Right kidney (tissue), 1 donor: ENCODE measurements around the gene TSPAN10.
"Not testable (repeated sequence)": the region's sequence is repeated elsewhere in the genome, so short reads cannot be mapped to it uniquely, and the experiment has no call there.

Experiments
- DNase-seq: peaks from one replicate; pipeline ENCODE4 v3.0.0-alpha.2; 2016

Gene TSPAN10

DNA sequence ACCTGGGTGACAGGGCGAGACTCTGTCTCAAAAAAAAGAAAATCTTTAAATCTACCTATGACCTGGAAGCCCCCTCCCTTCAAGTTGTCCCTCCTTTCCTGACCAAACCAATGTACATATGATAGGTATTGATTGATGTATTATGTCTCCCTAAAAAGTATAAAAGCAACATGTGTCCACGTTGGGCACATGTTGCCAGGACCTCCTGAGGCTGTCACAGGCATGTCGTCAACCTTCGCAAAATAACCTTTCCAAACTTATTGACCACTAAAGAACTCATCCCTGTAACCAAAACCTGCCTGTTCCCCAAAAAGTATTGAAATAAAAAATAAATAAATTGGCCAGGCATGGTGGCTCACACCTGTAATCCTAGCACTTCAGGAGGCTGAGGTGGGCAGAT, 25.0 kb downstream of the TSPAN10 start:
- no peak for DNase-seq

- DNase-seq, result no peak
These were observed 27.1 kb downstream of the TSPAN10 start for GRCh38 chr17:81664051-81664470.

- DNase-seq, result no peak
These were observed 28.5 kb downstream of the TSPAN10 start for GRCh38 chr17:81665205-81666091.

DNA sequence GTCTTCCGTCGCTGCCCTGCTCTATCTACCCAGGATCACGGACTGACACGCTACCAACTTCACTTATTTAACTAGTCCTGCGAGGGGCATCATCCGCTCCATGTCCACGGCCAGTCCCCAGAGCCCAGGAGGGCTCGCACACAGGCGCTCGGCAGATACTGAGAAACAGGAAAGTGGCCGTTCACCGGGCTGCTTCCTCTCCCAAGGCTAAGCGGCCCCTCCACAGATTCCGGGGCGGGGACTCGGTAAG, 29.0 kb downstream of the TSPAN10 start:
- no peak for DNase-seq

GRCh38 chr17:81666342-81667191, 29.6 kb downstream of the TSPAN10 start, which contains the start of the genes CCDC137 and OXLD1:
Gene CCDC137, plus strand, starts transcription at chr17:81666737. Its CDS starts 30 bp downstream, at chr17:81666767.
Gene OXLD1, minus strand, starts transcription at chr17:81666605. Its CDS starts 28 bp downstream, at chr17:81666577.
- peak; percentile 93 for DNase-seq

DNA sequence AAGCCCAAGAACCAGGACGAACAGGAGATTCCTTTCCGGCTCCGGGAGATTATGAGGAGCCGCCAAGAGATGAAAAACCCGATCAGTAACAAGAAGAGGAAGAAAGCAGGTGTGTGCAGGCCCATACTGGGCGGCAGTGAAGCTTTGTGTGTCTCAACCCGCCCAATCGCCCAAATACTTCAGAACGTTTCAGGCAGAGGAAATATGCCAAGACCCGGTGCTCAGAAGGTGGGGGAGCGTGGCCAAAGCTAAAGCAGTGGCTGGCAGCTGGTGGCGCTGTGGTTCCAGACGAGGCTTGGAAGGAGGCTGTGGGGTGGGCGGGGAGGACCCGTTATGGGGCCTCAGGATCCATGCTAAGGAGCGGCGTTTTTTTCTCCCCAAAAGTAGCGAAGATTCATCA, 30.8 kb downstream of the TSPAN10 start:
- no peak for DNase-seq

- DNase-seq, result no peak
These were observed 35.5 kb downstream of the TSPAN10 start for GRCh38 chr17:81672504-81672903.

DNA sequence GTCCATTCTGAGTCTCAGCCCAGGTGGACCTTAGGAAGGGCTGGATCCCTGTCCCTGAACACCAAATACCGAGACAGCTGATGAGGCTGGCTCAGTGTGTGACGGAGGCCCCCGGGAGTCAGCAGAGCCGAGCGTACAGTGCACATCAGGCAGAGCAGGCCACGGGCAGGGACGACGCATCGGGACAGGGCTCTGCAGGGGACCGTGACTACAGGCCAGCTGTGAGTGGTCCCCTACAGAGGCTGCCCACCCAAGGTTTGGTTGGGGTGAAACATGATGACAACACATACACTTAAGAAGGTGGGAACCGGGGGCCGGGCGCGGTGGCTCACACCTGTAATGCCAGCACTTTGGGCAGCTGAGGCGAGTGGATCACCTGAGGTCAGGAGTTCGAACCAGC, 36.0 kb downstream of the TSPAN10 start:
- DNase-seq, result no peak

GRCh38 chr17:81673561-81674258, 36.7 kb downstream of the TSPAN10 start:
- no peak for DNase-seq

DNA sequence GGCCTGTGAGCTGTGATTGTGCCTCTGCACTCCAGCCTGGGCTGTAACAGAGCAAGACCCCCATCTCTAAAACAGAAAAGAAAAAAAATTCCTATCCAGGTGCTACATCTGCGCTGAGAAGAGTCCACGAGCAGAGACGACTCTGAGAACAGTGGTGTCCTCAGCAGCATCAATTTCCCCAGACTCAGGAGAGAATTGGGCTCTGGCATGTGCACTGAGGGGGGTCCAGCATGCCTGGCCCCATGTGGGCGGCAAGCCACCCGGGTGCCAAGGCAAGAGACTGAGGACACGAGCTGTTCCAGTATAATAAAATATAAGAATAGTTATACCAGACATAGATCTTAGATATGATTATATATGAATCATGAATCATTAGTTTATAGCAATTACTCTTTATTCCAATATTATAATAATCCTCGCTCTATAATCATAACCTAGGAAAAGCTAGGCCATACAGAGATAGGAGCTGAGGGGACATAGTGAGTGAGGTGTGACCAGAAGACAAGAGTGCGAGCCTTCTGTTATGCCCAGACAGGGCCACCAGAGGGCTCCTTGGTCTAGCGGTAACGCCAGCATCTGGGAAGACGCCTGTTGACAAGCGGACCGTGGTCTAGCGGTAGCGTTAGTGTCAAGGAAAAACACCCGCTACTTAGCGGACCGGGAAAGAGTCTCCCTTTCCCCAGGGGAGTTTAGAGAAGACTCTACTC, 38.7 kb downstream of the TSPAN10 start:
- not testable (repeated sequence) for DNase-seq

DNA sequence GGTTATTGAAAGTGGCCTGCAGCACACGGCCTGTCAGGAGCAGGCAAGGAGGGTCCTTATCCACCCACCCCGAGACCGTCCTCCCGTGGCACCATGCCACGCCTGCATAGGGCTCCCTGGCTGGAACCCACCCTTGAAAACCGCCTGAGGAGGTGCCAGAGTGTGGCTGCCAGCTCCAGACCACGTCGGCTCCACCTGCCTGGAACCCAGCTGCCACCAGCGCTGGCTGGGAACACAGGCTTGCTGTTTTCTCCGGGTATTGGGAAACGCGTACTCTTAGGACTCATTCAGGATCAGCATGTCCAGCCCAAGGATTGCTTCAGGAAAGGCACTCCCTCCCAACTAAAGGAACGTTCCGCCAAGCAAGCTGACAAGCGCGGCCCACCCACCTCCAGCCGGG, 39.9 kb downstream of the TSPAN10 start:
- no peak for DNase-seq

DNA sequence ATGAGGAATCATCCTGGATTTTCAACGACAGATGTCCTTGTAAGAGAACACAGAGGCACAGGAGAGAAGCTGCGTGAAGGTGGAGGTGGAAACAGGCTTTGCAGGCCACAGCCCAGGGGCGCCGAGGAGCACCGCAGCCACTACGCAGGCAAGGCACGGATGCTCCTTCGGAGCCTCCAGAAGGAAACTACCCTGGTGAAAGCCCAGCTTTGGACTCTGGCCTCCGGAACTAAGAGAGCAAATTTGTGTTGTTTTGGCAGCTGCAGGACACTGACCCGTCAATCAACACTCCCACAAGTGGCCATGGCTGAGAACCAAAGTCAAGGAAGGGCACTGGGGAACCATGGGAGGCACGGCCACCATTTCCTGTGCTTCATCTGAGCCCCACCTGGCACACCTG, 43.2 kb downstream of the TSPAN10 start:
- DNase-seq, result no peak

GRCh38 chr17:81681672-81682071, 44.7 kb downstream of the TSPAN10 start:
- no peak for DNase-seq

DNA sequence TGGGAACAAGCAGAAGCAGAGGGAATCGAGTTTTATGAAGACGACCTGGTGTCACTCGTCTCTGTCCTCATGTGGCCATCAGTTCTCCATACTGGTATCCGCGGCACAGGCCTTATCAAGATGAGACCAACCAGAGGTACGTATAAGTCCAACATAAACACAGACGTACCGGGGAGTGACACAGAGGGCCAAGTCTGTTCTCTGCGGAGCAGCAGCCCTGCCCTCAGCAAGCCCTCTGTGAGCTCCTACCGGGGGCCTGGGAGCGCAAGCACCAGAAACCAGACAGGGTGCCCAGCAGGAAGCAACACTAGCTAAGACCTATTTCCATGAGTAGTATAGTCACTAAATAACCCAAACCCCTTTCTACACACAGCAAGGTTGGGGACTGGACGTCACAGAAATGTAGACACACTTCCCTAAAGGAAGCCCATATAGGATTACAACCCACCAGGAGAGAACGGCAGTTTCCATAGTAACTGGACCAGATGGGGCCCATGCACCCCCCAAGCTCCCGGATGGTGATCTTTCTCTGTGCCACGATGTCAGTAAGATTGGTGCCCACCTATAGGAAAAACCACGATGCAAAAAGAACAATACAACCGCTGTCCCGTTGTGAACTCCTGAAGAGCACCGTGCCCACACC, 45.7 kb downstream of the TSPAN10 start:
- DNase-seq, result no peak

GRCh38 chr17:81683208-81683583, 46.2 kb downstream of the TSPAN10 start:
- DNase-seq, result no peak

GRCh38 chr17:81683584-81684441, 46.8 kb downstream of the TSPAN10 start, which contains the start of the genes ARL16 and HGS:
Gene ARL16, minus strand, starts transcription at chr17:81683797. Its CDS starts 44 bp downstream, at chr17:81683753.
Gene HGS, plus strand, starts transcription at chr17:81684011. Its CDS starts 56 bp downstream, at chr17:81684067.
- peak; percentile 94 for DNase-seq

- no peak for DNase-seq
These were observed 47.5 kb downstream of the TSPAN10 start for GRCh38 chr17:81684442-81684911.

DNA sequence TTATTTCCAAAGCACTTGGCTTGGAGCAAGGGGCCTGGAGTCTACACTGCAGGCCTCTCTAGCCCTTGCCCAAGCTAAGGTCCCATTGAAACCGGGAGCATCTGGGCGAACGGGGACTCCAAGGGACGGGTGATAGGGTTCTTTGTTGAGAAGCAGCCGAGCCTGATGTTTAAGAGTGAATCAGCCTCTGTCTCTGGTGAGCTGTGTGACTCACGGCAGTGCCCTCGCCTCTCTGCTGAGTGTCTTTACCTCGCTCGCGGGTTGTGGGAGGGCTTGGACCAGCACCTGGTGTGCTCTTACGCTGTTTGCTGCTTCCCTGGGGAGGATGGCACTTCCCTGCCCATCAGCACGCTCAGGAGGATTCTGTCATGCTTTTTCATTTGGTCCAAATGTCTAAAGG, 48.1 kb downstream of the TSPAN10 start:
- no peak for DNase-seq

DNA sequence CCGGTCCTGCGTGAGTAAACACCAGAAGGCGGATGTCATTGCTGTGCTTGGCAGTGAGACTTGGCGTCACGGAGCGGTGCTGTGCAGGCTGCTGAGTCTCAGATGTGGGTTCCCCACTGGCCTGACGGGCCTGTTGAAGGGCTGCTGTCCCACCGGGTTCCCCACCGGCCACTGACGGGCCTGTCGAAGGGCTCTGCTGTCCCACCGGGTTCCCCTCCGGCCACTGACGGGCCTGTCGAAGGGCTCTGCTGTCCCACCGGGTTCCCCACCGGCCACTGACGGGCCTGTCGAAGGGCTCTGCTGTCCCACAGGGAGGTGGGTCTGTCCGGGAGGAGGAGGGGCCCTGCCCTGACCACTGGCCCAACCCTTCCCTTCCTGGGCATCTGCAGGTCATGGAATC, 49.6 kb downstream of the TSPAN10 start:
- DNase-seq, result no peak
